IMR-90 (cell line): ENCODE data around the gene GPC5.

Experiments
- CHD1 ChIP-seq: IDR thresholded peaks from 2 replicates; pipeline ENCODE4 v1.6.1; 2012; ENCODE audit warnings: low read depth, low read length, improper control_type of control experiment
- MAZ ChIP-seq: IDR thresholded peaks from 2 replicates; pipeline ENCODE4 v1.6.1; 2012; ENCODE audit warnings: low read depth, mild to moderate bottlenecking, low read length, improper control_type of control experiment, moderate library complexity, borderline replicate concordance
- MXI1 ChIP-seq: IDR thresholded peaks from 2 replicates; pipeline ENCODE4 v1.6.1; 2012; ENCODE audit warnings: low read depth, mild to moderate bottlenecking, low read length, moderate library complexity, borderline replicate concordance
- NFE2L2 ChIP-seq: fragments of 150-350 bp; IDR thresholded peaks from 2 replicates; pipeline ENCODE4 v1.6.1; 2016; ENCODE audit warnings: low read depth, mild to moderate bottlenecking, low read length
- POLR2A ChIP-seq: IDR thresholded peaks from 2 replicates; pipeline ENCODE4 v1.6.1; 2012; ENCODE audit warnings: mild to moderate bottlenecking, low read depth, low read length
- RCOR1 ChIP-seq: IDR thresholded peaks from 2 replicates; pipeline ENCODE4 v1.6.1; 2012; ENCODE audit warnings: mild to moderate bottlenecking, low read length, improper control_type of control experiment; ENCODE audit not compliant: insufficient replicate concordance
- RFX5 ChIP-seq: IDR thresholded peaks from 2 replicates; pipeline ENCODE4 v1.8.0; 2012; ENCODE audit warnings: low read depth, mild to moderate bottlenecking, low read length, moderate library complexity
- TF ChIP-seq, protein P1 (sequence below): conservative IDR thresholded peaks from 2 replicates; pipeline ENCODE4 v1.5.1; 2012; ENCODE audit warnings: mild to moderate bottlenecking, low read depth, low read length, improper control_type of control experiment

- TF ChIP-seq, protein P1, sequence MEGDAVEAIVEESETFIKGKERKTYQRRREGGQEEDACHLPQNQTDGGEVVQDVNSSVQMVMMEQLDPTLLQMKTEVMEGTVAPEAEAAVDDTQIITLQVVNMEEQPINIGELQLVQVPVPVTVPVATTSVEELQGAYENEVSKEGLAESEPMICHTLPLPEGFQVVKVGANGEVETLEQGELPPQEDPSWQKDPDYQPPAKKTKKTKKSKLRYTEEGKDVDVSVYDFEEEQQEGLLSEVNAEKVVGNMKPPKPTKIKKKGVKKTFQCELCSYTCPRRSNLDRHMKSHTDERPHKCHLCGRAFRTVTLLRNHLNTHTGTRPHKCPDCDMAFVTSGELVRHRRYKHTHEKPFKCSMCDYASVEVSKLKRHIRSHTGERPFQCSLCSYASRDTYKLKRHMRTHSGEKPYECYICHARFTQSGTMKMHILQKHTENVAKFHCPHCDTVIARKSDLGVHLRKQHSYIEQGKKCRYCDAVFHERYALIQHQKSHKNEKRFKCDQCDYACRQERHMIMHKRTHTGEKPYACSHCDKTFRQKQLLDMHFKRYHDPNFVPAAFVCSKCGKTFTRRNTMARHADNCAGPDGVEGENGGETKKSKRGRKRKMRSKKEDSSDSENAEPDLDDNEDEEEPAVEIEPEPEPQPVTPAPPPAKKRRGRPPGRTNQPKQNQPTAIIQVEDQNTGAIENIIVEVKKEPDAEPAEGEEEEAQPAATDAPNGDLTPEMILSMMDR = no peak
- TF ChIP-seq MAZ = no peak
- TF ChIP-seq RFX5 = no peak
- no peak for TF ChIP-seq POLR2A
- TF ChIP-seq CHD1 = no peak
- TF ChIP-seq MXI1 = no peak
- TF ChIP-seq RCOR1 = no peak
- TF ChIP-seq NFE2L2 = no peak
Measured at GRCh38 chr13:92028695-92029094, 630.3 kb downstream of the GPC5 start.
